CD14-positive monocyte (primary cell): ENCODE data around the gene CDH13. TPM values are rescaled to one million over a fixed set of nuclear protein-coding genes. Genes with fewer than 3 reads are reported as not detected.

Source experiments
- DNase-seq, 3 donors: peaks; one replicate each; pipeline ENCODE4 v3.0.0-alpha.2; 2011 to 2022
- H2AFZ ChIP-seq: 2 replicates; pipeline ENCODE4 v1.6.0; 2012; ENCODE audit warnings: mild to moderate bottlenecking, low read depth, low read length, inconsistent platforms; ENCODE audit not compliant: insufficient read depth, poor library complexity, severe bottlenecking
- H3K27ac ChIP-seq, 2 donors: 1 replicate in 1 of 2; 2 replicates in 1 of 2; pipeline ENCODE4 v1.5.1; 2012 to 2013; ENCODE audit warnings: low read length in 2 of 2, control low read depth in 1 of 2, inconsistent platforms in 1 of 2, low read depth in 1 of 2, mild to moderate bottlenecking in 1 of 2
- H3K27me3 ChIP-seq, 2 donors: one replicate each; pipeline versions ENCODE4 v1.6.0 to v1.6.1; 2011 to 2013; ENCODE audit warnings: low read length in 2 of 2; ENCODE audit not compliant: control insufficient read depth in 2 of 2, insufficient read depth in 2 of 2
- H3K36me3 ChIP-seq, 2 donors: replicated peaks in 1 of 2; 1 replicate in 1 of 2; 2 replicates in 1 of 2; pipeline versions ENCODE4 v1.5.1 to v1.6.1; 2012 to 2013; ENCODE audit warnings: low read length in 2 of 2, control low read depth in 1 of 2, inconsistent platforms in 1 of 2, mild to moderate bottlenecking in 1 of 2; ENCODE audit not compliant: insufficient read depth in 2 of 2, control insufficient read depth in 1 of 2
- H3K4me1 ChIP-seq, 2 donors: 1 replicate in 1 of 2; 2 replicates in 1 of 2; pipeline versions ENCODE4 v1.5.1 to v1.6.1; 2012 to 2013; ENCODE audit warnings: low read length in 2 of 2, control low read depth in 1 of 2, inconsistent platforms in 1 of 2, mild to moderate bottlenecking in 1 of 2, moderate library complexity in 1 of 2; ENCODE audit not compliant: insufficient read depth in 2 of 2, control insufficient read depth in 1 of 2
- H3K4me2 ChIP-seq: replicated peaks from 2 replicates; pipeline ENCODE3; 2012; ENCODE audit warnings: low read length, moderate library complexity, mild to moderate bottlenecking; ENCODE audit not compliant: poor library complexity, severe bottlenecking; ENCODE audit errors: extremely low read depth
- H3K4me3 ChIP-seq, 3 experiments: fragments of 200-600 bp in 1 of 3; sonication (generic) in 1 of 3; replicated peaks in 1 of 3; 1 replicate in 2 of 3; 2 replicates in 1 of 3; pipeline ENCODE4 v1.5.1; 2011 to 2013; ENCODE audit warnings: low read length in 3 of 3, mild to moderate bottlenecking in 3 of 3, control low read depth in 2 of 3, low read depth in 2 of 3, inconsistent platforms in 1 of 3, moderate library complexity in 1 of 3
- H3K79me2 ChIP-seq: 2 replicates; pipeline ENCODE4 v1.6.0; 2012; ENCODE audit warnings: mild to moderate bottlenecking, control low read depth, inconsistent platforms, low read length, moderate library complexity; ENCODE audit not compliant: insufficient read depth
- H3K9ac ChIP-seq: 2 replicates; pipeline ENCODE4 v1.6.0; 2017; ENCODE audit warnings: low read length, mild to moderate bottlenecking; ENCODE audit not compliant: insufficient read depth, poor library complexity, severe bottlenecking
- H3K9me3 ChIP-seq, 2 donors: replicated peaks in 1 of 2; 1 replicate in 1 of 2; 2 replicates in 1 of 2; pipeline versions ENCODE4 v1.5.1 to v1.6.1; 2012 to 2013; ENCODE audit warnings: low read length in 2 of 2, control low read depth in 1 of 2; ENCODE audit not compliant: control insufficient read depth in 1 of 2, insufficient read depth in 1 of 2
- H4K20me1 ChIP-seq: 2 replicates; pipeline ENCODE4 v1.6.0; 2012; ENCODE audit warnings: mild to moderate bottlenecking, low read length, control low read depth, moderate library complexity; ENCODE audit not compliant: insufficient read depth
- H3K27ac Mint-ChIP-seq, 7 donors: one replicate each; pipeline ENCODE4 v1.8.0; 2020; ENCODE audit warnings: mild to moderate bottlenecking in 7 of 7, mixed read lengths in 7 of 7, moderate library complexity in 6 of 7, inconsistent platforms in 2 of 7
- H3K27me3 Mint-ChIP-seq, 3 donors: one replicate each; pipeline ENCODE4 v1.8.0; 2021 to 2022; ENCODE audit warnings: low read depth in 3 of 3, mild to moderate bottlenecking in 3 of 3, mixed read lengths in 3 of 3, moderate library complexity in 3 of 3, inconsistent platforms in 1 of 3
- H3K36me3 Mint-ChIP-seq, 2 donors: one replicate each; pipeline ENCODE4 v1.8.0; 2020; ENCODE audit warnings: mixed read lengths in 2 of 2, inconsistent platforms in 1 of 2, mild to moderate bottlenecking in 1 of 2
- H3K4me1 Mint-ChIP-seq: one replicate; pipeline ENCODE4 v1.8.0; 2020; ENCODE audit warnings: mild to moderate bottlenecking, mixed read lengths
- H3K4me3 Mint-ChIP-seq, 2 donors: one replicate each; pipeline ENCODE4 v1.8.0; 2020; ENCODE audit warnings: mild to moderate bottlenecking in 2 of 2, mixed read lengths in 2 of 2, moderate library complexity in 1 of 2
- H3K9me3 Mint-ChIP-seq, 7 donors: one replicate each; pipeline ENCODE4 v1.8.0; 2020 to 2022; ENCODE audit warnings: mixed read lengths in 7 of 7, mild to moderate bottlenecking in 6 of 7, moderate library complexity in 6 of 7, inconsistent platforms in 2 of 7
- CTCF ChIP-seq: fragments of 200-600 bp; IDR thresholded peaks from one replicate; pipeline ENCODE4 v1.8.0; 2022; ENCODE audit warnings: antibody characterized with exemption, mild to moderate bottlenecking
- WGBS: methylation state at CpG from one replicate; pipeline ENCODE4 v1.1.5; 2013; ENCODE audit warnings: missing lambda C conversion rate; ENCODE audit not compliant: insufficient coverage; 5-methylcytosine and 5-hydroxymethylcytosine counted together
- intact Hi-C, 2 donors: fragments of 100-400 bp; cut with micrococcal nuclease; formaldehyde crosslinking; loops; one replicate each; pipeline versions ENCODE4 v1.15.0 to v1.15.1; 2023
- polyA plus RNA-seq, 3 donors: library from polyadenylated mRNA; depleted of rRNA in 1 of 3; unstranded in 2 of 3; stranded (reverse) in 1 of 3; fragments of 300-500 nt in 2 of 3; fragments of >200 nt in 1 of 3; fragmentation: Illumina TruSeq in 2 of 3; gene quantifications; 1 replicate in 2 of 3; 2 replicates in 1 of 3; pipeline ENCODE4 v1.2.3, GENCODE V29; 2012 to 2021

CDH13 gene
- polyA plus RNA-seq, 3 donors, result 0.13 to 0.19 TPM; not detected in 1

- DNase-seq, result no peak
- Histone ChIP-seq H3K4me2 (no peak overlapping the region), H3K4me3 (no peak overlapping the region), H4K20me1 (no peaks in the 10 kb centered on the region), H3K9ac (no peak overlapping the region), H2AFZ (no peak overlapping the region), H3K27me3 (no peaks in the 10 kb centered on the region), H3K36me3 (no peaks in the 10 kb centered on the region), H3K79me2 (no peaks in the 10 kb centered on the region), H3K27ac (no peak overlapping the region), H3K9me3 (no peaks in the 10 kb centered on the region), H3K4me1 (no peaks in the 10 kb centered on the region)
- Mint-ChIP-seq H3K27me3 (peaks cover 0 to 3% (median 1%) of the 10 kb centered on the region in 3 donors), H3K4me1 (no peaks in the 10 kb centered on the region), H3K27ac (no peak overlapping the region), H3K36me3 (no peaks in the 10 kb centered on the region), H3K9me3 (peaks cover 0 to 5% (median 2%) of the 10 kb centered on the region in 7 donors), H3K4me3 (no peak overlapping the region)
- intact Hi-C loops, result no loop called here
- WGBS, result no CpG with 5 or more reads among the region's 1 CpG
- TF ChIP-seq CTCF, result no peak
Observed at GRCh38 chr16:83494459-83494858, 867.7 kb downstream of the CDH13 start.

DNA sequence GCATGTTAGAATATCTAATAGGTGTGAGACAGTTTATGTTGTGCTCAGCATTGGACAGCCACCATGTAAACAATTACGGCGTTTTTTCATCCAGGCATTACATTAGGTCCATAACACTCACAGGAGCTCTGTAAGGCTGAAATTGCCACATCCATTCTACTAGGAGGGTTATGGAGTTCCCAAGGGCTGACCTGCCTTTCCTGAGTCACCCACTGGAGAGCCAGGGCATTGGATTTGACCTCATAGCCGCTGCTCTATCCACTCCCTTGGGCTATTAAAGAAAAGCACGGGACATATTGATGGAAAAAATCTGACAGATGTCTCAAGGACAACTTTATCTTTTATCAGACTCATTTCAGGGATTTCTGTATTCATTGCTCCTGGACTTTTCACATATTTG, 874.7 kb downstream of the CDH13 start:
- Histone ChIP-seq H4K20me1 (no peaks in the 10 kb centered on the region), H3K79me2 (no peaks in the 10 kb centered on the region), H3K27ac (no peak overlapping the region), H3K9me3 (no peaks in the 10 kb centered on the region), H3K36me3 (no peaks in the 10 kb centered on the region), H3K4me3 (no peak overlapping the region), H2AFZ (no peak overlapping the region), H3K9ac (no peak overlapping the region), H3K4me1 (no peaks in the 10 kb centered on the region), H3K27me3 (no peaks in the 10 kb centered on the region), H3K4me2 (no peak overlapping the region)
- DNase-seq, result no peak
- TF ChIP-seq CTCF, result no peak
- Mint-ChIP-seq H3K9me3 (peaks cover 0 to 16% (median 5%) of the 10 kb centered on the region in 7 donors), H3K36me3 (no peaks in the 10 kb centered on the region), H3K4me3 (no peak overlapping the region), H3K27ac (no peak overlapping the region), H3K27me3 (peaks cover 0 to 8% (median 3%) of the 10 kb centered on the region in 3 donors), H3K4me1 (no peaks in the 10 kb centered on the region)
- intact Hi-C loops, result no loop called here
- 92% methylated on average over 2 of the region's 4 CpGs for WGBS
